Neural progenitor cell (in vitro differentiated cells): Measurements from ENCODE around the gene SF3B2.

Source experiments
- CTCF ChIP-seq: fragments of 200-600 bp; sonication (generic); IDR thresholded peaks from 2 replicates; pipeline ENCODE4 v1.5.1; 2017; ENCODE audit warnings: antibody characterized with exemption, mild to moderate bottlenecking
- EZH2 ChIP-seq: fragments of 200-600 bp; sonication (generic); IDR thresholded peaks from 2 replicates; pipeline ENCODE4 v1.6.1; 2017; ENCODE audit warnings: antibody characterized with exemption, mild to moderate bottlenecking, moderate library complexity
- EZH2phosphoT487 ChIP-seq: fragments of 200-600 bp; sonication (generic); IDR thresholded peaks from 2 replicates; pipeline ENCODE4 v1.6.1; 2017; ENCODE audit warnings: antibody characterized with exemption

GRCh38 chr11:66077927-66078326 is 25.8 kb downstream of the SF3B2 start:
- TF ChIP-seq CTCF (no peak), EZH2phosphoT487 (no peak), EZH2 (no peak)
